Testis (tissue), 2 donors: ENCODE data around the gene BST2.
A peak's percentile ranks its signal among the peaks of the same experiment; 100 is the strongest.

Experiments
- CTCF ChIP-seq, 3 experiments: fragments of 450-650 bp in 2 of 3; fragments of 200-600 bp in 1 of 3; sonication (generic) in 1 of 3; IDR thresholded peaks; one replicate each; pipeline ENCODE4 v1.5.1; 2016 to 2019; ENCODE audit warnings: antibody characterized with exemption in 3 of 3, mild to moderate bottlenecking in 2 of 3, moderate library complexity in 1 of 3
- POLR2A ChIP-seq: fragments of 450-650 bp; IDR thresholded peaks from one replicate; pipeline ENCODE4 v1.6.1; 2017; ENCODE audit warnings: antibody characterized with exemption, mild to moderate bottlenecking, moderate library complexity

GRCh38 chr19:17385878-17386611, 19.4 kb downstream of the BST2 start:
- TF ChIP-seq CTCF (IDR thresholded peaks at IDR 0.05) (peak; percentile 80 to 90 (median 81)), POLR2A (no peak)
